TTC549 (cell line): ENCODE data around the gene RNF215.
"Not testable (repeated sequence)": the region's sequence is repeated elsewhere in the genome, so short reads cannot be mapped to it uniquely, and the experiment has no call there.

Experiments used
- FAIRE-seq: peaks from 2 replicates; lab custom pipeline; 2012; peaks lifted over from hg19 to GRCh38; lab: Jason Lieb, UNC

The RNF215 gene

DNA sequence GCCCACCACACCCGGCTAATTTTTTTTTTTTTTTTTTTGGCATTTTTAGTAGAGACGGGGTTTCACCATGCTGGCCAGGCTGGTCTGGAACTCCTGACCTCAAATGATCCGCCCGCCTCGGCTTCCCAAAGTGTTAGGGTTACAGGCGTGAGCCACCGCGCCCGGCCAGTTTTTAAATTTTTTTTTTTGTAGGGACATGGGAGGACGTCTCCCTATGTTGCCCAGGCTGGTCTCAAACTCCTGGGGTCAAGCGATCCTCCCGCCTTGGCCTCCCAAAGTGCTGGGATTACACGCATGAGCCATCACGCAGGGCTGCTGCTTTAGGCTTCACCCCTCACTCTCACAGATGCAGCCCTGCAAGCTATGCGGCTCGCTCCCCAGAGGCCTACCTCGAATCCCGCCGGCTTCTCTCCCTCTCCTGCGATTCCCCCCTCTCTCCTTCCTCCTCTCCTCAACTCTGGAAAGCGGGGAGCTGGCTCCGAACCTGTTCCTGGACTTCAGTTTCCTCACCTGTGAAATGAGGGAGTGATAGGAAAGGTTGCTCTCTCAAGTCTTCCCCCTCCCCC, 29.5 kb downstream of the RNF215 start:
- FAIRE-seq, result no peak

- FAIRE-seq, result no peak
These were observed 30.0 kb downstream of the RNF215 start for GRCh38 chr22:30357236-30357570.

GRCh38 chr22:30356449-30357235, 30.6 kb downstream of the RNF215 start, which contains the start of the genes CCDC157 and SF3A1:
Gene CCDC157, plus strand, starts transcription at chr22:30357007. Its CDS starts 8,994 bp downstream, at chr22:30366001.
Gene SF3A1, minus strand, starts transcription at chr22:30356894. Its CDS starts 102 bp downstream, at chr22:30356792.
- no peak for FAIRE-seq

- FAIRE-seq, result no peak
These were observed 32.6 kb downstream of the RNF215 start for GRCh38 chr22:30354644-30355043.

DNA sequence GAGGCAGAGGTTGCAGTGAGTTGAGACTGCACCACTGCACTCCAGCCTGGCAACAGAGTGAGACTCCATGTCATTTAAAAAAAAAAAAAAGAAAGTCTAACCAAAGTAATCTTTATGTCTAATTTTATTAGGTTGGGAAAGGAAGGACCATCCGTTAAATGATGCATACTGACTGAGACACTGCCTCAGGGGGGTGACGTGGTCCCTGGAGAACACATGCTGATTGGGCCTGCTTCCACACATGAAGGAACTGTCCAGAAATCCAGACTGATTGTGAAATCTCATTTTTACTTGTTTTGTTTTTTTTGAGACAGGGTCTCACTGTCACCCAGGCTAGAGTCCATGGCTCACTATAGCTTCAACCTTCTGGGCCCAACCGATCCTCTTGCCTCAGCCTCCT, 36.0 kb downstream of the RNF215 start:
- FAIRE-seq, result no peak

DNA sequence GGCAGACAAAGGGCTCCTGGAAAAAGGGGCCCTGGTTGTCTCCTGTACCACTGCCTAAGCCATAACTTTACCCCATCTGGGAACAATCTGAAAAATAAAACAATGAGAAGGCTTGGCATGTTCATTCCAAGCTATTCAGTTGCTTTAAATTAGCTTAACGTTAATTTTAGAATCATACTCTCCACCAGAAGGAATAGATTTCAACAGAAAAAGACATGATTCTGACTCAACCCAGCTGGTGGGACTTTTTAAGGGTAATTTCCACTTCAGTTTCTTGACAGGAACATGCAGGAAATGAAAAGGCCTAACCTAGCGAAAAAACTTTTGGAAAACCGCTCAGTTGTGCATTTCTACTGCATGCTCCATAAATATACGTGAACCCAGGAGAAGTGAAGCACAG, 38.4 kb downstream of the RNF215 start:
- no peak for FAIRE-seq

DNA sequence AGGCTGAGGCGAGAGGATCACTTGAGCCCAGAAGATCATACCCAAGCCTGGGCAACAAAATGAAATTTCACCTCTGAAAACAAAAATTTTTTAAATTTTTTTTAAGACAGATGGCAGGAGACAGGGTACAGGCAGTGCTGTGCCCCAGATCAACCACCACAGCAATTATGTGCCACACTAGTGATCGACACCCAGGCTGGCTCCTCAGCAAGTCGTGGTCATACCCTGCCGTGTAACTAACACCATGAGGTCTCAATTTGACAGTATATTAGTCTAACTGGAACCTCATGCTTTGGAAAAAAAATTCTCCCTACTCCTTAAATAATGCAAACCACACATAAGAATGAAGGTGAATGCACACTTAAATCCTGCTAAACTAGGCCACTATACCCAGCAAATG, 38.8 kb downstream of the RNF215 start:
- no peak for FAIRE-seq

- no peak for FAIRE-seq
These were observed 39.8 kb downstream of the RNF215 start for GRCh38 chr22:30347255-30347892.

DNA sequence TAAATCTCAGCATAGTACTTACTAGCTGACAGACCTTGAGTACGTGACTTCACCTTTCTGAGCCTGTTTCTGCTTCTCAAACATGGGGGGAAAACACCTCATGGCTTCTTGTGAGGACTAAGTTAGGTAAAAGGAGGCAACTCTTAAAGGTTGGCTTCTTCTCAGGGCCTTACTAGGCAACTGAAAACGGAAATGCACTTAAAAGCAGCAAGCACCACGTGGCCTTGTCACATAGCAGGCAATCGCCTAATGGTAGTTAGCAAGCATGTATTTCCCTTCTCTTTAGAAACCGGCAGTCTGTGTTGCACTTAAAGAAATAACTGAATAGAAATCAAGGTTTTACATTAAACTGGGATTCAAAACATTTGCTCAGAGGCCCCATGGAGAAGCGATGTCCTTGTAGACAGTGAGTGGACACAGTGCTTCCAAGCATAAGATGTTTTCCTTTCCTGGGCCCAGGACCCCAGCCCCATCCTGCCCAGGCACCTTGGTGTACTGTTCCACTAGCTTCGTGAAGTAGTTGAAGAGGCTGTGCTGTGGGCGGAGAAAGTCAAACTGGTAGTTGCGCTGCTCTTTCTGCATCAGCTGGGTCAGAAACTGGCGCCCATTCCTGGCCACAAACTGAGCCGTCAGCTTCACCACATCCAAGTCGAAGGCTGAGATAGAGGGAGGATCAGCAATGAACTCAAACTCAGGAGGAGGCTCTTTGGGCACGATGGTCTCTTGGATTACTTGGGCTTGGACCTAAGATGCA, 42.6 kb downstream of the RNF215 start:
- FAIRE-seq, result no peak

GRCh38 chr22:30340911-30341685, 46.1 kb downstream of the RNF215 start:
- FAIRE-seq, result no peak

DNA sequence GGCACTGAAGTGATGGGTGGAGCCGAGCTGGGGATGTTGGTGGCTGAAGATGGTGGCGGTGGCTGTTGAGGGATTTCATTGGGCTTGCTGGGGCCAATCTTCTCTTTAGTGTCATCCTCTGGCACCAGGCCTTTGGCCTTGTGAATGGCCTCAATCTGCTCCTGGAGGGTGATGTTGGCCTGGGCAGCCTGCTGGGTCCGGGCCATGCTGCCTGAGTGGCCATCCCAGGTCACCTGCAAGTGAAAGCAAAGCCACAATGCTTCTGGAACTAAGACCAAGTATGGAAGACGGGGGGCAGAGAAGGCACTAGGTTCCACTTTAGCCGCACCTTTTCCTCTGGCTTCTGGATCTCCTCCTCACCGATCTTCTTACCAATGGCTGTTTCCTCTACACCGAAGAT, 48.4 kb downstream of the RNF215 start:
- no peak for FAIRE-seq

DNA sequence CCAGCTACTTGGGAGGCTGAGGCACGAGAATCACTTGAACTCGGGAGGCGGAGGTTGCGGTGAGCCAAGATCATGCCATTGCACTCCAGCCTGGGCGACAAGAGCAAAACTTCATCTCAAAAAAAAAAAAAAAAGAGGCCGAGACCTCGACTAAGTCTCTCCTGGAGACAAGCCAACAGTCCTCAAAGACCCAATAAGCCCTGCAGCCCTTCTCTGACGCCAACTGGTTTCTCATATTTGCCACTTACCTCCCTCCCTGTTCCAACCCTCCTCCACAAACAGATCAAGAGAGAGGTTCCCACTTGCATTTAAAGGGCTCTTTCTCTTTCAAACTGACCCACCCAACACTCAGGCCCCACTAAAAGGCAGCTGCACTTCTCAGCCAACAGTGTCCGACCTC, 48.9 kb downstream of the RNF215 start:
- FAIRE-seq, result not testable (repeated sequence)

- FAIRE-seq, result no peak
These were observed 49.8 kb downstream of the RNF215 start for GRCh38 chr22:30337461-30337778.

- no peak for FAIRE-seq
These were observed 50.3 kb downstream of the RNF215 start for GRCh38 chr22:30336752-30337460.

GRCh38 chr22:30335236-30335635, 52.0 kb downstream of the RNF215 start:
- no peak for FAIRE-seq

DNA sequence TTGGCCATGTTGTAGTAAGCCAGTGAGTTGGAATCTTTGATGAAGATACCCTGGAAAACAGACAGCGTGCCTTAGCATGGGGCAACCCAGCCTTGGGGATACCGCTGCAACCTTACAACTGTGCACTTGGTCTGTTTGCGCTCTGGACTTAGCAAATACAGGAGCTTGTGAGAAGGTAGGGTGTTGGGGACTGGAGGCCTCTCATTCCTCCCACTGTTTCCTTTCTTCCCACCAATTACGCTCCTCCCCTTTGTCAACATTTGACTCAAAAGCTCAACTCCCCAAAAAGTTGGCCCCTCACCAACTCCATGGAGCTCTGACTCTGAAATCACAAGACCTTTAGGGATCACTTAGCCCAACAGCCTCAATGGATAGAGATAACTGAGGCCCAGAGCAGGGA, 52.6 kb downstream of the RNF215 start:
- no peak for FAIRE-seq

- no peak for FAIRE-seq
These were observed 53.5 kb downstream of the RNF215 start for GRCh38 chr22:30333707-30334087.

GRCh38 chr22:30332994-30333706, 54.1 kb downstream of the RNF215 start:
- FAIRE-seq, result no peak

GRCh38 chr22:30332551-30332950, 54.7 kb downstream of the RNF215 start:
- FAIRE-seq, result no peak
